ENCODE results near the gene HSPD1.
A peak's percentile ranks its signal among the peaks of the same experiment; 100 is the strongest.

HSPD1 gene

DNA sequence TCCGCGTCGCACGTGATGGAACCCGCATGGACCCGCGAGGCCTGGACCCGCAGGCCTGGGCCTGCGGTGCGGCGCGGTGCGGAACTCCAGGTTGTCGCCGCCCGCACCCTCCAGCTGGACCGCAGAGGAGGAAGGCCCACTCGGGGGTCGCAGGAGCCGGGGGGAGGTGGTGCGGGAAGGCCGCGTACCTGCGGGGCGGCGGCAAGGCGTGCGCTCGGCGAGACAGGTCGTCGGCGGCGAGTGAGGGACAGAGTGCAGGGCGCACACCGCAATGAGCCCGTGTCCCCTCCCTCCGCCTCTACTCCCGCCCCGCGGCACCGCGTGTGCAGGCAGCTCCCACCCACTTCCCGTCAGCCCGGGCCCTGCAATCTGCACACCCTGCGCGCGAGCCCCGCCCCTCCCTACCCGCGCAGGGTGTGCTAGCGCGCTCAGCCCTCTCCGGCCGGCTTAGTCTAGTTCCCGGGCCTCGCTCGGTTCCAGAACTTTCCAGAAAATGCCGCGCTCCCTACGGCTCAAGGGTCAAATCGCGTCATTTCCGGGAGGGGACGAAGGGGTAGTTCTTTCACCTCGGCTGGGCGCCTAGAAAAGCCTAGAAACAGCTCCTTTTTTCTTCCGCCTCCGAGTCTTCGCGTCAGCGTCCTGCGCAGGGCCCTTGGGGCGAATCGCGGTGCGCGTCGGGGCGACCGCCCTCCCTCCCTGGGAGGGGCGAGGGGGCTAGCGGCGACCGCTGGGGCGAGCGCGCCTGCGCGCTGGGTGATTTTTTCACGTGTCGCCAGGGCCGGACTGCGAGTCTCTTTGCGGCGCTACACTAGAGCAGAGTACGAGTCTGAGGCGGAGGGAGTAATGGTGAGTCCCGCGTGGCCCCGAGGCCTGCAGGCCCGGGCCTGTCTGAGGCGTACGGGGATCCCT, at the start of gene HSPD1, which contains the start of gene HSPE1:
Gene HSPD1 (minus strand): TSS at position 247 of the 909 bp plus-strand sequence. CDS start 992 bp downstream, outside the sequence.
Gene HSPE1 (plus strand): TSS at position 786 of the 909 bp plus-strand sequence. CDS start 58 bp downstream, at position 844.
- no peaks in the 10 kb centered on the region for H3K9me3 ChIP-seq (ENCODE audit: control insufficient read depth, insufficient read depth, low read depth, low read length)
- no peaks in the 10 kb centered on the region for H3K27me3 ChIP-seq (ENCODE audit: control insufficient read depth, insufficient read depth, low read length)
- H3K4me3 ChIP-seq (ENCODE audit: low read depth, low read length): peak within 1 kb of the TSS; percentile 89
- H3K9ac ChIP-seq (ENCODE audit: low read length): peak within 1 kb of the TSS; percentile 95
- H3K4me1 ChIP-seq (ENCODE audit: control insufficient read depth, insufficient read depth, low read length): peaks cover 20% of the 10 kb centered on the region
- peak within 1 kb of the TSS; percentile 96 for H3K27ac ChIP-seq (ENCODE audit: low read depth, low read length)
- peaks cover 76% of the 10 kb centered on the region for H3K36me3 ChIP-seq (ENCODE audit: control insufficient read depth, insufficient read depth, low read length)

GRCh38 chr2:197548582-197548981, 48.9 kb upstream of the HSPD1 start:
- H3K4me3 ChIP-seq (ENCODE audit: low read depth, low read length): no peak overlapping the region
- H3K27me3 ChIP-seq (ENCODE audit: control insufficient read depth, insufficient read depth, low read length): no peaks in the 10 kb centered on the region
- H3K27ac ChIP-seq (ENCODE audit: low read depth, low read length): no peak overlapping the region
- H3K9ac ChIP-seq (ENCODE audit: low read length): no peak overlapping the region
- peaks cover 76% of the 10 kb centered on the region for H3K36me3 ChIP-seq (ENCODE audit: control insufficient read depth, insufficient read depth, low read length)
- no peaks in the 10 kb centered on the region for H3K9me3 ChIP-seq (ENCODE audit: control insufficient read depth, insufficient read depth, low read depth, low read length)
- H3K4me1 ChIP-seq (ENCODE audit: control insufficient read depth, insufficient read depth, low read length): no peaks in the 10 kb centered on the region

GRCh38 chr2:197547163-197547900, 47.7 kb upstream of the HSPD1 start:
- Histone ChIP-seq H3K27me3 (ENCODE audit: control insufficient read depth, insufficient read depth, low read length) (no peaks in the 10 kb centered on the region), H3K4me3 (ENCODE audit: low read depth, low read length) (no peak overlapping the region), H3K27ac (ENCODE audit: low read depth, low read length) (peak overlapping the region; percentile 53; the same call in 1 of the 2 replicates), H3K4me1 (ENCODE audit: control insufficient read depth, insufficient read depth, low read length) (no peaks in the 10 kb centered on the region), H3K9me3 (ENCODE audit: control insufficient read depth, insufficient read depth, low read depth, low read length) (no peaks in the 10 kb centered on the region), H3K9ac (ENCODE audit: low read length) (no peak overlapping the region), H3K36me3 (ENCODE audit: control insufficient read depth, insufficient read depth, low read length) (peaks cover 79% of the 10 kb centered on the region)

GRCh38 chr2:197543206-197543605, 43.6 kb upstream of the HSPD1 start:
- no peak overlapping the region for H3K9ac ChIP-seq (ENCODE audit: low read length)
- H3K36me3 ChIP-seq (ENCODE audit: control insufficient read depth, insufficient read depth, low read length): peaks cover 71% of the 10 kb centered on the region
- no peaks in the 10 kb centered on the region for H3K27me3 ChIP-seq (ENCODE audit: control insufficient read depth, insufficient read depth, low read length)
- no peaks in the 10 kb centered on the region for H3K9me3 ChIP-seq (ENCODE audit: control insufficient read depth, insufficient read depth, low read depth, low read length)
- H3K27ac ChIP-seq (ENCODE audit: low read depth, low read length): no peak overlapping the region
- no peaks in the 10 kb centered on the region for H3K4me1 ChIP-seq (ENCODE audit: control insufficient read depth, insufficient read depth, low read length)
- no peak overlapping the region for H3K4me3 ChIP-seq (ENCODE audit: low read depth, low read length)

DNA sequence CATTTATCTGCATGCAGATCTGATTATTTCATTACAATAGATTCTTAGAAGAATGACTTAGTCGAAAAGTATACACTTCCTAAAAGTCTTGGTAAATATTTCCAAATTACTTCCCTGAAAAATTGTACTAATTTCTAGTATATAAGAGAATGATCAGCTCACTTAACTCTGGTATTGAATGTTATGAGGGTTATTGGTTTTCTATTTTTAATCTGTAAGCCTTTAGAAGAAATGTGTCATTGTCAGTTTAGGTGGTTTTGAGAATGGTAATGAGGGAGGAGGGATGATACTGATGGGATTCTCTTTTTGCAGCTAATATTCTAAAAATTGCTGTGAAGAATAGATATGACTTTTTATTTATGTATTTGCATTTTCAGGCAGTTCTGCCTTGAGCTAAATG, 40.1 kb upstream of the HSPD1 start:
- Histone ChIP-seq H3K9me3 (ENCODE audit: control insufficient read depth, insufficient read depth, low read depth, low read length) (no peaks in the 10 kb centered on the region), H3K9ac (ENCODE audit: low read length) (no peak overlapping the region), H3K4me3 (ENCODE audit: low read depth, low read length) (no peak overlapping the region), H3K27me3 (ENCODE audit: control insufficient read depth, insufficient read depth, low read length) (no peaks in the 10 kb centered on the region), H3K27ac (ENCODE audit: low read depth, low read length) (no peak overlapping the region), H3K36me3 (ENCODE audit: control insufficient read depth, insufficient read depth, low read length) (peaks cover 80% of the 10 kb centered on the region), H3K4me1 (ENCODE audit: control insufficient read depth, insufficient read depth, low read length) (no peaks in the 10 kb centered on the region)

GRCh38 chr2:197538412-197538811, 38.8 kb upstream of the HSPD1 start:
- Histone ChIP-seq H3K36me3 (ENCODE audit: control insufficient read depth, insufficient read depth, low read length) (peaks cover 73% of the 10 kb centered on the region), H3K27me3 (ENCODE audit: control insufficient read depth, insufficient read depth, low read length) (no peaks in the 10 kb centered on the region), H3K27ac (ENCODE audit: low read depth, low read length) (no peak overlapping the region), H3K9me3 (ENCODE audit: control insufficient read depth, insufficient read depth, low read depth, low read length) (no peaks in the 10 kb centered on the region), H3K4me3 (ENCODE audit: low read depth, low read length) (no peak overlapping the region), H3K9ac (ENCODE audit: low read length) (no peak overlapping the region), H3K4me1 (ENCODE audit: control insufficient read depth, insufficient read depth, low read length) (no peaks in the 10 kb centered on the region)

DNA sequence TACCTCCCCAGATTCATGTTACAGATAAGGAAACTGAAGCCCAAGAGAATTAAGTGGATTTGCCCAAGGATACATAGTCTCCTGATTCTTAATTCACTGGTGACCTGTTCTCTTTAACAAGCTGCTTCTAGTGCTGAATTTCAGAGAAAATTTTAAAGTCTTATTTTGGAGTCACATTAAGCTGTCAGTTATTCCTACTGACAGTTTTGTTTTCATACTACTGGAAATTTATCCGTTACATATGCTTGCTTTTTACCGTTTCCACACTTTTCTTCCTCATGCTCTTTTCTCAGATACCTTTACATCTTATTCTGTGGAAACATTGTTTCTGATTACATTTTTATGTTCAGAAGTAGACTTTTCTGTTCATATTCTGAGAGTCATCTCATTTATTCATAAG, 17.5 kb upstream of the HSPD1 start:
- Histone ChIP-seq H3K27me3 (ENCODE audit: control insufficient read depth, insufficient read depth, low read length) (no peaks in the 10 kb centered on the region), H3K27ac (ENCODE audit: low read depth, low read length) (no peak overlapping the region), H3K36me3 (ENCODE audit: control insufficient read depth, insufficient read depth, low read length) (peaks cover 10% of the 10 kb centered on the region; the same call in 1 of the 2 replicates), H3K9ac (ENCODE audit: low read length) (peak overlapping the region; percentile 94), H3K9me3 (ENCODE audit: control insufficient read depth, insufficient read depth, low read depth, low read length) (no peaks in the 10 kb centered on the region), H3K4me3 (ENCODE audit: low read depth, low read length) (peak overlapping the region; percentile 88), H3K4me1 (ENCODE audit: control insufficient read depth, insufficient read depth, low read length) (peaks cover 9% of the 10 kb centered on the region)

GRCh38 chr2:197516393-197516761, 16.7 kb upstream of the HSPD1 start:
- peak overlapping the region; percentile 88 for H3K4me3 ChIP-seq (ENCODE audit: low read depth, low read length)
- H3K27me3 ChIP-seq (ENCODE audit: control insufficient read depth, insufficient read depth, low read length): no peaks in the 10 kb centered on the region
- H3K36me3 ChIP-seq (ENCODE audit: control insufficient read depth, insufficient read depth, low read length): peaks cover 6% of the 10 kb centered on the region; the same call in 1 of the 2 replicates
- peak overlapping the region; percentile 94 for H3K9ac ChIP-seq (ENCODE audit: low read length)
- no peaks in the 10 kb centered on the region for H3K9me3 ChIP-seq (ENCODE audit: control insufficient read depth, insufficient read depth, low read depth, low read length)
- H3K27ac ChIP-seq (ENCODE audit: low read depth, low read length): peak overlapping the region; percentile 56; the same call in 1 of the 2 replicates
- H3K4me1 ChIP-seq (ENCODE audit: control insufficient read depth, insufficient read depth, low read length): peaks cover 9% of the 10 kb centered on the region

DNA sequence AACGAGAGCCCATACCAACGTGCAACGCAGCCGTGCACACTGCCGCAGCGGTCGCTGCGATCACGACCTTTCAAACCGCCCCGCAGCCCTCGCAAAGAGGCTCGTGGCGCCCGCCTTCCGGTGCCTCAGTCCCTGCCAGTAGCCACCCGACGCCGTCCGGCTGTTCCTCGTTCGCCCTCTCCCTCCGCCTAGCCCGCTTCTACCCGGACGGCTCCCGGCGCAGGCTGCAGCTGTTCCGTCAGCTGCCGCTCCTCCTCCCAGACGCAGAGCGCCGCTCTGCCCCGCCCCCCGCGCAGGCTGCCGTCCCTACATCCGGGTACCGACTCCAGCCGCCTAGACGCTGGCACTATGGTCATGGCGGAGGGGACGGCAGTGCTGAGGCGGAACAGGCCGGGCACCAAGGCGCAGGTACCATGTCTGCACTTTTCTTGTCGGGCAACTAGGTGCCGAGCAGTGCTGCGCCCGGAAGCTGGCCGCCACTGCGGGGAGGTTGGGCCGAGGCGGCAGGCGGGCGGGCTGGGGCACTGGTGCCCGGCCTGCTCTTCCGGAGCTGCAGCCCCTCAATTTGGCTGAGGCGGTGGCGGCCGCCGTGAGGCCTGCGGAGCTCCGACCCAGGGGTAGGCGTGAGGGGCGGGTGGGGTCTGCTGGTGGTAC, 16.2 kb upstream of the HSPD1 start, which contains the start of gene MOB4:
Gene MOB4 (plus strand): TSS at position 328 of the 654 bp plus-strand sequence. CDS start 21 bp downstream, at position 349.
- peaks cover 6% of the 10 kb centered on the region; the same call in 1 of the 2 replicates for H3K36me3 ChIP-seq (ENCODE audit: control insufficient read depth, insufficient read depth, low read length)
- peaks cover 9% of the 10 kb centered on the region for H3K4me1 ChIP-seq (ENCODE audit: control insufficient read depth, insufficient read depth, low read length)
- H3K9ac ChIP-seq (ENCODE audit: low read length): peak within 1 kb of the TSS; percentile 94
- H3K9me3 ChIP-seq (ENCODE audit: control insufficient read depth, insufficient read depth, low read depth, low read length): no peaks in the 10 kb centered on the region
- peak within 1 kb of the TSS; percentile 88 for H3K4me3 ChIP-seq (ENCODE audit: low read depth, low read length)
- H3K27ac ChIP-seq (ENCODE audit: low read depth, low read length): peak within 1 kb of the TSS; percentile 56; the same call in 1 of the 2 replicates
- no peaks in the 10 kb centered on the region for H3K27me3 ChIP-seq (ENCODE audit: control insufficient read depth, insufficient read depth, low read length)

- H3K36me3 ChIP-seq (ENCODE audit: control insufficient read depth, insufficient read depth, low read length): peaks cover 6% of the 10 kb centered on the region; the same call in 1 of the 2 replicates
- peak overlapping the region; percentile 11; the same call in 1 of the 2 replicates for H3K27ac ChIP-seq (ENCODE audit: low read depth, low read length)
- peaks cover 9% of the 10 kb centered on the region for H3K4me1 ChIP-seq (ENCODE audit: control insufficient read depth, insufficient read depth, low read length)
- H3K9me3 ChIP-seq (ENCODE audit: control insufficient read depth, insufficient read depth, low read depth, low read length): no peaks in the 10 kb centered on the region
- peak overlapping the region; percentile 51 for H3K9ac ChIP-seq (ENCODE audit: low read length)
- no peaks in the 10 kb centered on the region for H3K27me3 ChIP-seq (ENCODE audit: control insufficient read depth, insufficient read depth, low read length)
- peak overlapping the region; percentile 88 for H3K4me3 ChIP-seq (ENCODE audit: low read depth, low read length)
Observed at GRCh38 chr2:197515315-197515738, 15.7 kb upstream of the HSPD1 start.

All from HUES6 (cell line).